MCF 10A (cell line): Measurements from ENCODE around the gene TNFRSF19. TPM values are rescaled to one million over a fixed set of nuclear protein-coding genes. Genes with fewer than 3 reads are reported as not detected.

Experiments used
- BruUV-seq: library from RNA; stranded (reverse); fragments of 400-500 nt; replicated peaks from 2 replicates; lab custom pipeline; 2021; lab: Mats Ljungman, UMichigan
- CTCF ChIA-PET: fragments of 300-600 bp; sonication (Branson Sonifier 250); formaldehyde crosslinking; extraction: SDS; loops from one replicate; lab custom pipeline; 2021; ENCODE audit warnings: antibody characterized with exemption, inconsistent platforms; lab: Yijun Ruan, JAX
- POLR2A ChIA-PET: fragments of 300-600, 350-650 bp; sonication (Branson Sonifier 250); formaldehyde crosslinking; extraction: SDS; loops from one replicate; lab custom pipeline; 2020; ENCODE audit warnings: antibody characterized with exemption, inconsistent platforms; lab: Yijun Ruan, JAX
- DNase-seq: peaks from one replicate; pipeline ENCODE4 v3.0.0-alpha.2; 2018; ENCODE audit not compliant: unreplicated experiment
- H3K27ac Mint-ChIP-seq: one replicate; pipeline ENCODE4 v1.8.0; 2022; ENCODE audit warnings: mild to moderate bottlenecking, low read depth, mixed read lengths; ENCODE audit not compliant: unreplicated experiment
- H3K27me3 Mint-ChIP-seq: one replicate; pipeline ENCODE4 v1.8.0; 2022; ENCODE audit warnings: mixed read lengths; ENCODE audit not compliant: insufficient read depth, unreplicated experiment
- H3K36me3 Mint-ChIP-seq: one replicate; pipeline ENCODE4 v1.8.0; 2022; ENCODE audit warnings: mild to moderate bottlenecking, moderate library complexity, mixed read lengths; ENCODE audit not compliant: insufficient read depth, unreplicated experiment
- H3K4me1 Mint-ChIP-seq: one replicate; pipeline ENCODE4 v1.8.0; 2022; ENCODE audit warnings: mixed read lengths; ENCODE audit not compliant: insufficient read depth, unreplicated experiment
- H3K4me3 Mint-ChIP-seq: one replicate; pipeline ENCODE4 v1.8.0; 2022; ENCODE audit warnings: mild to moderate bottlenecking, moderate library complexity, mixed read lengths; ENCODE audit not compliant: unreplicated experiment
- H3K9me3 Mint-ChIP-seq: one replicate; pipeline ENCODE4 v1.8.0; 2022; ENCODE audit warnings: mixed read lengths; ENCODE audit not compliant: unreplicated experiment
- intact Hi-C: fragments of 100-400 bp; cut with micrococcal nuclease; formaldehyde crosslinking; loops from 2 replicates; pipeline ENCODE4 v1.14.1; 2022
- total RNA-seq: library from RNA; stranded (reverse); gene quantifications from 2 replicates; pipeline ENCODE4 v1.2.3, GENCODE V29; 2022
- TF ChIP-seq, protein P1 (sequence below): fragments of 200-600 bp; IDR thresholded peaks from one replicate; pipeline ENCODE4 v1.8.0; 2022; ENCODE audit warnings: antibody characterized with exemption, mild to moderate bottlenecking; ENCODE audit not compliant: unreplicated experiment

Gene TNFRSF19
- total RNA-seq, 1 experiment from 2014 or later = not detected

DNA sequence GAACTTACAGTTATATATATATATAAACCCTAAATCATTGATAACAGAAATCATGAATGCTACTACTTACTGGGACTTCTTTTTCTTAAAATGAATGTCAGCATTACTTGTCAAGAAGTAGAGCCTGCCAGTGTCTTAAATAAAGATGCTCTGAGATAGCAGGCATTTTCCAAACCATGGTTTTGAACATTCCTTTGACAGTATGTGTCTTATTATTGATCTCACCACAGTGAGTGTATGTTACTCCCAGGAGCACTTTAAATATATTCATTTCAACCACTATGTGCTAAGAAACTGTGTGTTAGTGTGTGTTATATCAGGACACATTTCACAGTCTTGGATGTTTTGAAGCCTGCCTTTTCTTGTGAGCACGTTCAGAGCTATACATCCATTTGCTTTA lies 28.2 kb downstream of the TNFRSF19 start:
- BruUV-seq = no TSS peak
- H3K36me3 Mint-ChIP-seq = no peaks in the 10 kb centered on the region
- intact Hi-C loops = no loop called here
- H3K4me1 Mint-ChIP-seq = no peaks in the 10 kb centered on the region
- DNase-seq = no peak
- ChIA-PET CTCF (no interaction called here), POLR2A (no interaction called here)
- H3K9me3 Mint-ChIP-seq = no peaks in the 10 kb centered on the region
- TF ChIP-seq, protein P1, sequence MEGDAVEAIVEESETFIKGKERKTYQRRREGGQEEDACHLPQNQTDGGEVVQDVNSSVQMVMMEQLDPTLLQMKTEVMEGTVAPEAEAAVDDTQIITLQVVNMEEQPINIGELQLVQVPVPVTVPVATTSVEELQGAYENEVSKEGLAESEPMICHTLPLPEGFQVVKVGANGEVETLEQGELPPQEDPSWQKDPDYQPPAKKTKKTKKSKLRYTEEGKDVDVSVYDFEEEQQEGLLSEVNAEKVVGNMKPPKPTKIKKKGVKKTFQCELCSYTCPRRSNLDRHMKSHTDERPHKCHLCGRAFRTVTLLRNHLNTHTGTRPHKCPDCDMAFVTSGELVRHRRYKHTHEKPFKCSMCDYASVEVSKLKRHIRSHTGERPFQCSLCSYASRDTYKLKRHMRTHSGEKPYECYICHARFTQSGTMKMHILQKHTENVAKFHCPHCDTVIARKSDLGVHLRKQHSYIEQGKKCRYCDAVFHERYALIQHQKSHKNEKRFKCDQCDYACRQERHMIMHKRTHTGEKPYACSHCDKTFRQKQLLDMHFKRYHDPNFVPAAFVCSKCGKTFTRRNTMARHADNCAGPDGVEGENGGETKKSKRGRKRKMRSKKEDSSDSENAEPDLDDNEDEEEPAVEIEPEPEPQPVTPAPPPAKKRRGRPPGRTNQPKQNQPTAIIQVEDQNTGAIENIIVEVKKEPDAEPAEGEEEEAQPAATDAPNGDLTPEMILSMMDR = no peak
- H3K27me3 Mint-ChIP-seq = peaks cover 82% of the 10 kb centered on the region
- no peak overlapping the region for H3K4me3 Mint-ChIP-seq
- no peak overlapping the region for H3K27ac Mint-ChIP-seq

DNA sequence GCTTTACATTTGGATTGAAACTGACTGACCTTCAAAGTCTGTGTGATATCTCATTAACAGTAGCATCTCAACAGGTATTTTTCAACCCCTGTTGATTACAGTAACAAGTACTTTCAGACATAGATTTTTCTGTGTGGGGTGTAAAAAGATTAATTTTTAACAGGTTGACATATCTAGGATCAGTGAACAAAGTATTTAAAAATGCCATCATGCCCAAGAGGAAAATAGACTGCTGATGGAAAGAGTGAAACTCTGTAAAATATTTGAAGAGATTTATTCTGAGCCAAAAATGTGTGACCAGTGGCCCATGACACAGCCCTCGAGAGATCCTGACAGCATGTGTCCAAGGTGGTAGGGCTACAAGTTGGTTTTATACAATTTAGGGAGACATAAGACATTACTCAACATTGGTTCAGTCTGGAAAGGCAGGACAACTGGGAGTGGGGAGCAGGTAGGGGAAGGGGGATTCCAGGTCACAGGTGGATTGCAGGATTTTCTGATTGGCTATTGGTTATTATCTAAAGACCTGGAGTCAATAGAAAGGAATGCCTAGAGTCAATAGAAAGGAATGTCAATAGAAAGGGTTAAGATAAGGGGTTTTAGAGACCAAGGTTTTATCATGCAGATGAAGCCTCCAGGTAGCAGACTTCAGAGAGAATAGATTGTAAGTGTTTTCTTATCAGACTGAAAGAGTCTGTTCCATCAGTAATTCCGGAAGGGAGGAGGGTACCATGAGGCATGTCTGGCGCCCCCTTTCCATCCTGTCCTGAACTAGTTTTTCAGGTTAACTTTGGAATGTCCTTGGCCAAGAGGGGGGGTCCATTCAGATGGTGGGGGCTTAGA lies 29.1 kb downstream of the TNFRSF19 start:
- no peak for DNase-seq
- no TSS peak for BruUV-seq
- Mint-ChIP-seq H3K27ac (no peak overlapping the region), H3K9me3 (no peaks in the 10 kb centered on the region), H3K4me3 (no peak overlapping the region), H3K4me1 (no peaks in the 10 kb centered on the region), H3K36me3 (no peaks in the 10 kb centered on the region), H3K27me3 (peaks cover 91% of the 10 kb centered on the region)
- intact Hi-C loops = no loop called here
- TF ChIP-seq, protein P1 = no peak
- ChIA-PET CTCF (no interaction called here), POLR2A (no interaction called here)

DNA sequence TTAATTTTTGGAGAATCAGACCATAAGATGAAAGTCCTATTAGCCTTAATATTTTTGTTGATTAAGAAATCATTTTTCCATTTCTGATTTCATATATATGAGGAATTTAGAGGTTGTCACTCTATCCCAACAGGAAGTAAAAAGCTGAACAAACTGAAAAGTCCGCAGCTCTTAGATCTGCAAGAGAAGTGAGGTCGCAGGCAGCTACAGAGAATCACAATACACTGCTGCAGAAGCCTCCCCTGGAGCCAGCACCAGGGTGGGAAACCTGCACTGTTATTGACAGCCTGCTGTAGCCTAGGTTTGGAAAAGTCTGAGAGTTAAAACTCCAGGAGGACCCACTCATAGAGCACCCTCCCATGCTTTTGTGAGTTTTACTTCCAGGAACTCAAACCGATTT lies 29.9 kb downstream of the TNFRSF19 start:
- Mint-ChIP-seq H3K36me3 (no peaks in the 10 kb centered on the region), H3K27ac (no peak overlapping the region), H3K27me3 (peaks cover 95% of the 10 kb centered on the region), H3K4me3 (no peak overlapping the region), H3K9me3 (no peaks in the 10 kb centered on the region), H3K4me1 (no peaks in the 10 kb centered on the region)
- intact Hi-C loops = no loop called here
- BruUV-seq = no TSS peak
- DNase-seq = no peak
- ChIA-PET CTCF (no interaction called here), POLR2A (no interaction called here)
- TF ChIP-seq, protein P1 = no peak

DNA sequence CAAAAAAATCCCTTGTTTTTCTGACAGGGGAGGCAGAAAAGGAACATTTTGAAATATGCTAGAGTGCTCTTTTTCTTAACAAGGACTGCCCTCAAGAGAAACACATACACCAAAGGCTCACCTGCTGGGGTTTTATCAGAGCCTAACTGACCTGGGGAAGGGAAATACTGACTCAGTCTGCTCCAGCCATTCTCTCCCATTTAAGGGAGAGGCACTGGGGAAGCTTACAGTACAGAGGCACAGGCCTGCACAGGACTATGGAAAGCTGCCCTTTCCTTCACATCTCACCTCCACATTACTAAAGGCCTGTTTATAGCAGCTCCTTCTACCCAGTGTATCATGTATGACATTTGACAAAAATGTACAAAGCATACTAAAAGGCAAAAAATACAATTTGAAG lies 30.3 kb downstream of the TNFRSF19 start:
- intact Hi-C loops = no loop called here
- no peak for DNase-seq
- Mint-ChIP-seq H3K27me3 (peaks cover 95% of the 10 kb centered on the region), H3K4me3 (no peak overlapping the region), H3K27ac (no peak overlapping the region), H3K36me3 (no peaks in the 10 kb centered on the region), H3K4me1 (no peaks in the 10 kb centered on the region), H3K9me3 (no peaks in the 10 kb centered on the region)
- no TSS peak for BruUV-seq
- POLR2A ChIA-PET = no interaction called here
- CTCF ChIA-PET = no interaction called here
- TF ChIP-seq, protein P1 = no peak
